ENCODE data around the gene ZCCHC24.

- TF ChIP-seq CTCF (conservative IDR thresholded peaks at IDR 0.05; ENCODE audit: low read length) (no peak), EZH2phosphoT487 (IDR thresholded peaks at IDR 0.05; ENCODE audit: borderline replicate concordance, low read depth, low read length) (no peak)
Measured at GRCh38 chr10:79394664-79395063, 50.8 kb downstream of the ZCCHC24 start.

Data from OCI-LY7 (cell line).